ENCODE data around the gene KRTAP4-11.
"Not testable (repeated sequence)": the region's sequence is repeated elsewhere in the genome, so short reads cannot be mapped to it uniquely, and the experiment has no call there.

GRCh38 chr17:41084100-41084856 is 33.9 kb downstream of the KRTAP4-11 start, which contains the start of gene KRTAP4-7:
- TF ChIP-seq, protein P1, sequence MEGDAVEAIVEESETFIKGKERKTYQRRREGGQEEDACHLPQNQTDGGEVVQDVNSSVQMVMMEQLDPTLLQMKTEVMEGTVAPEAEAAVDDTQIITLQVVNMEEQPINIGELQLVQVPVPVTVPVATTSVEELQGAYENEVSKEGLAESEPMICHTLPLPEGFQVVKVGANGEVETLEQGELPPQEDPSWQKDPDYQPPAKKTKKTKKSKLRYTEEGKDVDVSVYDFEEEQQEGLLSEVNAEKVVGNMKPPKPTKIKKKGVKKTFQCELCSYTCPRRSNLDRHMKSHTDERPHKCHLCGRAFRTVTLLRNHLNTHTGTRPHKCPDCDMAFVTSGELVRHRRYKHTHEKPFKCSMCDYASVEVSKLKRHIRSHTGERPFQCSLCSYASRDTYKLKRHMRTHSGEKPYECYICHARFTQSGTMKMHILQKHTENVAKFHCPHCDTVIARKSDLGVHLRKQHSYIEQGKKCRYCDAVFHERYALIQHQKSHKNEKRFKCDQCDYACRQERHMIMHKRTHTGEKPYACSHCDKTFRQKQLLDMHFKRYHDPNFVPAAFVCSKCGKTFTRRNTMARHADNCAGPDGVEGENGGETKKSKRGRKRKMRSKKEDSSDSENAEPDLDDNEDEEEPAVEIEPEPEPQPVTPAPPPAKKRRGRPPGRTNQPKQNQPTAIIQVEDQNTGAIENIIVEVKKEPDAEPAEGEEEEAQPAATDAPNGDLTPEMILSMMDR (IDR thresholded peaks at IDR 0.05; ENCODE audit: low read depth, low read length, poor library complexity, severe bottlenecking), result not testable (repeated sequence)
- not testable (repeated sequence) for TF ChIP-seq EZH2phosphoT487 (IDR thresholded peaks at IDR 0.05; ENCODE audit: borderline replicate concordance, low read length)

Measured in DOHH2 (cell line).